Thyroid gland (tissue), 4 donors: ENCODE data around the gene PFDN6. TPM values are rescaled to one million over a fixed set of nuclear protein-coding genes. Genes with fewer than 3 reads are reported as not detected.

ENCODE experiments used
- DNase-seq, 2 donors: peaks; one replicate each; pipeline ENCODE4 v3.0.0-alpha.2; 2019
- H3K27ac ChIP-seq, 3 donors: fragments of 200-600 bp; sonication (generic); 1 replicate in 2 of 3; 2 replicates in 1 of 3; pipeline ENCODE4 v1.5.1; 2016 to 2019; ENCODE audit warnings: mild to moderate bottlenecking in 1 of 3, moderate library complexity in 1 of 3
- H3K27me3 ChIP-seq: fragments of 200-600 bp; sonication (generic); one replicate; pipeline ENCODE4 v1.5.1; 2019
- H3K36me3 ChIP-seq, 2 donors: fragments of 200-600 bp; sonication (generic); one replicate each; pipeline ENCODE4 v1.5.1; 2016 to 2019
- H3K4me1 ChIP-seq, 2 donors: fragments of 200-600 bp; sonication (generic); one replicate each; pipeline ENCODE4 v1.5.1; 2017 to 2019
- H3K4me3 ChIP-seq, 3 donors: fragments of 200-600 bp; sonication (generic); replicated peaks in 1 of 3; 1 replicate in 2 of 3; 2 replicates in 1 of 3; pipeline ENCODE4 v1.5.1; 2016; ENCODE audit warnings: mild to moderate bottlenecking in 1 of 3
- H3K9me3 ChIP-seq: fragments of 200-600 bp; sonication (generic); one replicate; pipeline ENCODE4 v1.5.1; 2017
- CTCF ChIP-seq, 6 experiments: fragments of 200-600 bp in 3 of 6; fragments of 450-650 bp in 3 of 6; sonication (generic) in 3 of 6; IDR thresholded peaks; one replicate each; pipeline ENCODE4 v1.5.1; 2016 to 2019; ENCODE audit warnings: antibody characterized with exemption in 6 of 6, mild to moderate bottlenecking in 2 of 6, inconsistent platforms in 1 of 6, moderate library complexity in 1 of 6
- POLR2A ChIP-seq, 2 donors: fragments of 450-650 bp; IDR thresholded peaks; one replicate each; pipeline ENCODE4 v1.6.1; 2017; ENCODE audit warnings: antibody characterized with exemption in 2 of 2, mild to moderate bottlenecking in 2 of 2, moderate library complexity in 1 of 2
- WGBS, 2 donors: methylation state at CpG; one replicate each; pipeline ENCODE4 v1.1.5; 2017; 5-methylcytosine and 5-hydroxymethylcytosine counted together
- intact Hi-C: fragments of 100-400 bp; cut with DNase I; formaldehyde crosslinking; loops from one replicate; pipeline ENCODE4 v1.15.1; 2023
- total RNA-seq, 4 donors: library from RNA; depleted of rRNA; stranded (reverse); fragments of >200 nt; gene quantifications; one replicate each; pipeline ENCODE4 v1.2.3, GENCODE V29; 2016

The PFDN6 gene
- total RNA-seq, 4 donors from 2014 or later: 29.1 to 51.9 (median 35.6) TPM

GRCh38 chr6:33248643-33248931 lies 40.8 kb upstream of the PFDN6 start:
- Histone ChIP-seq H3K36me3 (no peaks in the 10 kb centered on the region), H3K4me3 (peak overlapping the region in 2 of 3 donors; percentile 47 to 48), H3K27ac (peak overlapping the region; percentile 89 to 96 (median 95)), H3K9me3 (no peaks in the 10 kb centered on the region), H3K27me3 (no peaks in the 10 kb centered on the region), H3K4me1 (peaks cover 10 to 16% of the 10 kb centered on the region in 2 donors)
- intact Hi-C loops: loop anchor here (2.0 to 10.0 kb wide), 4 partner anchors 48 to 234 kb away; partner anchors contain the start of genes RXRB and SLC39A7
- DNase-seq: no peak
- TF ChIP-seq CTCF (IDR thresholded peaks at IDR 0.05) (peak in 1 of 6 experiments; percentile 4), POLR2A (IDR thresholded peaks at IDR 0.05) (no peak)
- 0 to 2% methylated on average over 8 to 18 of the region's 18 CpGs for WGBS, 2 donors

GRCh38 chr6:33248932-33249731 lies 40.3 kb upstream of the PFDN6 start:
- peaks cover 10 to 16% of the 10 kb centered on the region in 2 donors for H3K4me1 ChIP-seq
- intact Hi-C loops: loop anchor here (2.0 to 10.0 kb wide), 4 partner anchors 48 to 234 kb away; partner anchors contain the start of genes RXRB and SLC39A7
- H3K27ac ChIP-seq: peak overlapping the region; percentile 89 to 96 (median 95)
- no peaks in the 10 kb centered on the region for H3K9me3 ChIP-seq
- H3K36me3 ChIP-seq: no peaks in the 10 kb centered on the region
- H3K27me3 ChIP-seq: no peaks in the 10 kb centered on the region
- TF ChIP-seq CTCF (IDR thresholded peaks at IDR 0.05): peak in 2 of 6 experiments; percentile 3 to 9
- TF ChIP-seq POLR2A (IDR thresholded peaks at IDR 0.05): peak; percentile 24 to 81
- peak; percentile 98 for DNase-seq
- peak overlapping the region in 2 of 3 donors; percentile 47 to 48 for H3K4me3 ChIP-seq
- WGBS, 2 donors: 0 to 1% methylated on average over 22 to 33 of the region's 58 CpGs

- TF ChIP-seq CTCF (IDR thresholded peaks at IDR 0.05) (no peak), POLR2A (IDR thresholded peaks at IDR 0.05) (no peak)
- H3K9me3 ChIP-seq: no peaks in the 10 kb centered on the region
- DNase-seq: peak; percentile 3 to 5
- no peaks in the 10 kb centered on the region for H3K27me3 ChIP-seq
- H3K4me3 ChIP-seq: peak overlapping the region in 2 of 3 donors; percentile 41 to 48
- peaks cover 10 to 16% of the 10 kb centered on the region in 2 donors for H3K4me1 ChIP-seq
- intact Hi-C loops: loop anchor here (2.0 to 10.0 kb wide), 4 partner anchors 49 to 235 kb away; partner anchors contain the start of genes RXRB and SLC39A7
- 26 to 45% methylated on average over 5 to 15 of the region's 15 CpGs for WGBS, 2 donors
- no peaks in the 10 kb centered on the region for H3K36me3 ChIP-seq
- H3K27ac ChIP-seq: peak overlapping the region; percentile 86 to 96 (median 94)
Measured at GRCh38 chr6:33249732-33250630, 39.4 kb upstream of the PFDN6 start.

GRCh38 chr6:33250731-33251130 lies 38.7 kb upstream of the PFDN6 start:
- H3K36me3 ChIP-seq: no peaks in the 10 kb centered on the region
- intact Hi-C loops: no loop called here
- TF ChIP-seq CTCF (IDR thresholded peaks at IDR 0.05): no peak
- no peak for TF ChIP-seq POLR2A (IDR thresholded peaks at IDR 0.05)
- 97 to 98% methylated on average over 13 of the region's 13 CpGs for WGBS, 2 donors
- H3K9me3 ChIP-seq: no peaks in the 10 kb centered on the region
- no peak for DNase-seq
- peaks cover 10 to 16% of the 10 kb centered on the region in 2 donors for H3K4me1 ChIP-seq
- H3K4me3 ChIP-seq: no peak overlapping the region
- H3K27me3 ChIP-seq: no peaks in the 10 kb centered on the region
- H3K27ac ChIP-seq: no peak overlapping the region
